HepG2 (cell line): ENCODE measurements around the gene POLR1H. TPM values are rescaled to one million over a fixed set of nuclear protein-coding genes. Genes with fewer than 3 reads are reported as not detected.

Experiments
- ATAC-seq: fragments of 200-7000 bp; cut with Tn5 transposase; 3 replicates; pipeline ENCODE4 v1.9.1; 2020; ENCODE audit warnings: mild to moderate bottlenecking, moderate library complexity
- BruUV-seq: library from RNA; stranded (reverse); fragments of 400-500 nt; replicated peaks from 2 replicates; lab custom pipeline; 2021; lab: Mats Ljungman, UMichigan
- CTCF ChIA-PET: fragments of 300-600 bp; formaldehyde crosslinking; extraction: SDS; loops from one replicate; lab custom pipeline; 2021; ENCODE audit warnings: low total read pairs, inconsistent platforms, low intra/inter-chr PET ratio; lab: Yijun Ruan, JAX
- POLR2A ChIA-PET: fragments of 350-600 bp; sonication (Branson Sonifier 250); formaldehyde crosslinking; loops from one replicate; lab custom pipeline; 2020; ENCODE audit warnings: antibody characterized with exemption, inconsistent platforms; lab: Yijun Ruan, JAX
- DNase-seq: peaks from one replicate; pipeline ENCODE4 v3.0.0-alpha.2; 2015; ENCODE audit warnings: low spot score
- FAIRE-seq: peaks from 3 replicates; lab custom pipeline; 2011; peaks lifted over from hg19 to GRCh38; lab: Jason Lieb, UNC
- H2AFZ ChIP-seq: one replicate; pipeline ENCODE4 v1.6.1; 2011; ENCODE audit warnings: low read length, inconsistent platforms
- H3K27ac ChIP-seq: fragments of 300-600 bp; 3 replicates; pipeline ENCODE4 v1.8.0; 2011; ENCODE audit warnings: mixed run types, mild to moderate bottlenecking, mixed read lengths, low read length, inconsistent platforms; ENCODE audit not compliant: insufficient read depth; ENCODE audit errors: extremely low read length
- H3K27me3 ChIP-seq, 2 experiments: fragments of 200-600 bp in 1 of 2; 2 replicates in 1 of 2; 3 replicates in 1 of 2; pipeline versions ENCODE4 v1.6.0 to v1.8.0; 2011; ENCODE audit warnings: low read length in 2 of 2, mild to moderate bottlenecking in 2 of 2, moderate library complexity in 2 of 2, inconsistent platforms in 1 of 2; ENCODE audit not compliant: insufficient read depth in 2 of 2, control insufficient read depth in 1 of 2
- H3K36me3 ChIP-seq, 2 experiments: fragments of 200-600 bp in 1 of 2; replicated peaks in 1 of 2; 2 replicates in 1 of 2; 3 replicates in 1 of 2; pipeline versions ENCODE4 v1.5.1 to v1.8.0; 2011; ENCODE audit warnings: low read length in 2 of 2, inconsistent platforms in 1 of 2; ENCODE audit not compliant: insufficient read depth in 2 of 2, control insufficient read depth in 1 of 2
- H3K4me1 ChIP-seq: 2 replicates; pipeline ENCODE4 v1.5.1; 2012; ENCODE audit warnings: low read length, inconsistent platforms; ENCODE audit not compliant: insufficient read depth
- H3K4me2 ChIP-seq: 2 replicates; pipeline ENCODE4 v1.6.0; 2011; ENCODE audit warnings: low read depth, low read length, inconsistent platforms
- H3K4me3 ChIP-seq, 3 experiments: fragments of 200-600 bp in 1 of 3; sonication (generic), shearing (Covaris generic) in 1 of 3; replicated peaks in 1 of 3; 2 replicates each; pipeline ENCODE4 v1.5.1; 2011 to 2016; ENCODE audit warnings: low read length in 3 of 3, inconsistent platforms in 2 of 3, low read depth in 2 of 3, mild to moderate bottlenecking in 2 of 3, control low read depth in 1 of 3, mixed read lengths in 1 of 3; ENCODE audit not compliant: insufficient read depth in 1 of 3
- H3K79me2 ChIP-seq: one replicate; pipeline ENCODE4 v1.6.1; 2011; ENCODE audit warnings: low read length, inconsistent platforms; ENCODE audit not compliant: insufficient read depth
- H3K9ac ChIP-seq: 2 replicates; pipeline ENCODE4 v1.6.0; 2011; ENCODE audit warnings: mild to moderate bottlenecking, low read depth, low read length, inconsistent platforms; ENCODE audit not compliant: insufficient read depth
- H3K9me3 ChIP-seq: 2 replicates; pipeline ENCODE4 v1.5.1; 2012; ENCODE audit warnings: mild to moderate bottlenecking, low read length
- H4K20me1 ChIP-seq: 2 replicates; pipeline ENCODE4 v1.6.0; 2011; ENCODE audit warnings: inconsistent platforms, mild to moderate bottlenecking, low read length, moderate library complexity; ENCODE audit not compliant: insufficient read depth
- NRL ChIP-seq: sonication (generic); formaldehyde crosslinking; IDR thresholded peaks from 2 replicates; pipeline ENCODE4 v1.5.0; 2020; ENCODE audit warnings: missing genetic modification reagents, mild to moderate bottlenecking, moderate library complexity, borderline replicate concordance
- POLR2AphosphoS2 ChIP-seq: IDR thresholded peaks from 2 replicates; pipeline ENCODE4 v1.6.1; 2011; ENCODE audit warnings: low read depth, low read length, improper control_type of control experiment
- ZNF224 ChIP-seq: sonication (generic); formaldehyde crosslinking; IDR thresholded peaks from 2 replicates; pipeline ENCODE4 v1.5.0; 2020; ENCODE audit warnings: mild to moderate bottlenecking, missing genetic modification reagents
- ZNF235 ChIP-seq: sonication (generic); formaldehyde crosslinking; IDR thresholded peaks from 2 replicates; pipeline ENCODE4 v1.8.1; 2023; ENCODE audit warnings: mild to moderate bottlenecking, missing genetic modification reagents, borderline replicate concordance
- ZNF652 ChIP-seq: IDR thresholded peaks from 2 replicates; pipeline ENCODE4 v1.6.1; 2016; ENCODE audit warnings: low read depth, borderline replicate concordance
- WGBS: methylation state at CpG from one replicate; pipeline ENCODE4 v1.1.6; 2017; ENCODE audit warnings: low lambda C conversion rate; 5-methylcytosine and 5-hydroxymethylcytosine counted together
- in situ Hi-C: cut with HindIII; loops from 2 replicates; pipeline ENCODE4 v1.10.0; 2017; ENCODE audit warnings: low pct_unique_long_range_greater_than_20kb; ENCODE audit not compliant: extremely low pct_ligation_motif_present
- intact Hi-C: fragments of 100-400 bp; cut with micrococcal nuclease; formaldehyde crosslinking; loops from one replicate; pipeline ENCODE4 v1.10.0; 2022; ENCODE audit not compliant: unreplicated experiment
- polyA plus RNA-seq, 8 experiments: library from polyadenylated mRNA; depleted of rRNA in 3 of 8; stranded (reverse) in 7 of 8; unstranded in 1 of 8; fragments of >200 nt; fragmentation: Illumina TruSeq in 4 of 8; extraction: Trizol in 4 of 8; gene quantifications; 2 replicates each; pipeline versions ENCODE4 v1.2.1 to v1.2.3, GENCODE V29; 2011 to 2016; ENCODE audit warnings: low read depth in 4 of 8, missing spikeins in 1 of 8, mixed read lengths in 1 of 8; ENCODE audit not compliant: insufficient read depth in 1 of 8
- total RNA-seq, 5 experiments: library from RNA; depleted of rRNA; stranded (reverse); fragments of >200 nt; fragmentation: Illumina TruSeq; extraction: Trizol; gene quantifications; 2 replicates each; pipeline ENCODE4 v1.2.3, GENCODE V29; 2016; ENCODE audit warnings: low read depth in 1 of 5
- TF ChIP-seq, protein P1 (sequence below), 2 experiments: sonication (generic) in 1 of 2; formaldehyde crosslinking in 1 of 2; IDR thresholded peaks; 2 replicates each; pipeline versions ENCODE4 v1.4.0 to v1.6.1; 2018 to 2020; ENCODE audit warnings: missing genetic modification reagents in 2 of 2, borderline replicate concordance in 1 of 2, low read depth in 1 of 2, mild to moderate bottlenecking in 1 of 2, missing biosample characterization in 1 of 2

The POLR1H gene
- total and polyA plus RNA-seq, 2 of the 13 experiments (the other 11 are each of a cell fraction or from before 2014, with no cell fraction given) = 61.4 to 79.8 TPM

DNA sequence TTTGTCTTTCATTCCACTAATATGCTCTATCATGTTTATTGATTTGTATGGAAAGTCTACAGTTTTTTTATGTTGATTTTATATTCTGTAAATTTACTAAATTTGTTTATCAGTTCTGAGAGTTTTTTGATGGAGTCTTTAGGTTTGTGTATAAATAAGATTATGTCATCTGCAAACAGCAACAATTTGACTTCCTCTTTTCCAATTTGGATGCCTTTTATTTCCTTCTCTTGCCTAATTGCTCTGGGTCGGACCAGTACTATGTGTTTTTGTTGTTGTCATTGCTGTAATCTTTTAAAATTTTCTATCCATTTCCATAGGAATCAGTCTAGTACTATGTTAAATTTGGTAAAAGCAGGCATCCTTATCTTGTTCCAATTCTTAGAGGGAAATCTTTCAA, 31.5 kb upstream of the POLR1H start:
- Histone ChIP-seq H3K79me2 (no peaks in the 10 kb centered on the region), H3K4me1 (no peaks in the 10 kb centered on the region), H2AFZ (no peak overlapping the region), H3K27ac (no peak overlapping the region), H3K4me3 (no peak overlapping the region), H4K20me1 (no peaks in the 10 kb centered on the region), H3K36me3 (0 out of 5 replicates have a peak, but pooled peaks cover 0 to 1% of the 10 kb centered on the region in 2 experiments), H3K9me3 (no peaks in the 10 kb centered on the region), H3K27me3 (no peaks in the 10 kb centered on the region), H3K9ac (no peak overlapping the region), H3K4me2 (no peak overlapping the region)
- ATAC-seq (no peak), DNase-seq (no peak), FAIRE-seq (no peak)
- POLR2A ChIA-PET = no interaction called here
- 91% methylated on average over 1 of the region's 1 CpG for WGBS
- intact Hi-C loops (no loop called here), in situ Hi-C loops (no loop called here)
- TF ChIP-seq ZNF224 (CRISPR knock-in tag) (no peak), NRL (CRISPR knock-in tag) (no peak), ZNF235 (CRISPR knock-in tag) (no peak)
- TF ChIP-seq, protein P1, sequence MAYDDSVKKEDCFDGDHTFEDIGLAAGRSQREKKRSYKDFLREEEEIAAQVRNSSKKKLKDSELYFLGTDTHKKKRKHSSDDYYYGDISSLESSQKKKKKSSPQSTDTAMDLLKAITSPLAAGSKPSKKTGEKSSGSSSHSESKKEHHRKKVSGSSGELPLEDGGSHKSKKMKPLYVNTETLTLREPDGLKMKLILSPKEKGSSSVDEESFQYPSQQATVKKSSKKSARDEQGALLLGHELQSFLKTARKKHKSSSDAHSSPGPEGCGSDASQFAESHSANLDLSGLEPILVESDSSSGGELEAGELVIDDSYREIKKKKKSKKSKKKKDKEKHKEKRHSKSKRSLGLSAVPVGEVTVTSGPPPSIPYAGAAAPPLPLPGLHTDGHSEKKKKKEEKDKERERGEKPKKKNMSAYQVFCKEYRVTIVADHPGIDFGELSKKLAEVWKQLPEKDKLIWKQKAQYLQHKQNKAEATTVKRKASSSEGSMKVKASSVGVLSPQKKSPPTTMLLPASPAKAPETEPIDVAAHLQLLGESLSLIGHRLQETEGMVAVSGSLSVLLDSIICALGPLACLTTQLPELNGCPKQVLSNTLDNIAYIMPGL (CRISPR knock-in tag; IDR thresholded peaks at IDR 0.05; ENCODE audit: borderline replicate concordance in 1 of 2, low read depth in 1 of 2) = no peak
- CTCF ChIA-PET = no interaction called here
- no TSS peak for BruUV-seq

DNA sequence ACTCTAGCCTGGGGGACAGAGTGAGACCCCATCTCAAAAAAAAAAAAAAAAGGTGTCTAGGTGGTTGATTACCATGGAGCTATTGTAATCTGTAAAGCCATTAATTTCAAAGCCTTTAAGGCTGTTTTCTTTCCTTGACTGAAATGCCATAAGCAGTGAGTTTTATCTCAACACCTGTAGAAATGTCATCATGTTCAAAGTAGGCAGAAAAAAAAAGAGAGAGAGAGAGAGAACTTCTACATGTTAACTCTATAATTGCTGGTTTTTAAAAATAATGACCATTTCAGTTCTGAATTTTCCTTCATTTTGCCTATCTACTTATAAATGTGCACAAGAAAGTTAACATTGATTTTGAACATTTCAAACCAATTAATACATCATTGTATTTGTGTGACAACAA, 29.7 kb upstream of the POLR1H start:
- CTCF ChIA-PET = no interaction called here
- H3K27ac ChIP-seq = no peak overlapping the region
- TF ChIP-seq POLR2AphosphoS2 (no peak), ZNF652 (CRISPR knock-in tag) (peak; percentile 69; the same call in 1 of the 2 replicates)
- H3K36me3 ChIP-seq = peaks cover 3 to 6% of the 10 kb centered on the region in 2 experiments; a peak in 2 of 5 replicates
- H3K4me3 ChIP-seq = no peak overlapping the region
- H2AFZ ChIP-seq = no peak overlapping the region
- FAIRE-seq (no peak), ATAC-seq (no peak), DNase-seq (no peak)
- POLR2A ChIA-PET = no interaction called here
- H4K20me1 ChIP-seq = no peaks in the 10 kb centered on the region
- intact Hi-C loops (no loop called here), in situ Hi-C loops (no loop called here)
- no peaks in the 10 kb centered on the region for H3K4me1 ChIP-seq
- no peaks in the 10 kb centered on the region for H3K79me2 ChIP-seq
- H3K27me3 ChIP-seq = no peaks in the 10 kb centered on the region
- H3K9me3 ChIP-seq = no peaks in the 10 kb centered on the region
- no TSS peak for BruUV-seq
- H3K4me2 ChIP-seq = no peak overlapping the region
- H3K9ac ChIP-seq = no peak overlapping the region
